PC-3 (cell line): ENCODE data around the gene KRT6C. TPM values are rescaled to one million over a fixed set of nuclear protein-coding genes. Genes with fewer than 3 reads are reported as not detected.

ENCODE experiments used
- ATAC-seq: fragments of 200-7000 bp; cut with Tn5 transposase; 2 replicates; pipeline ENCODE4 v1.9.1; 2020; ENCODE audit warnings: mild to moderate bottlenecking, moderate library complexity
- BruUV-seq: library from RNA; stranded (reverse); fragments of 400-500 nt; replicated peaks from 2 replicates; lab custom pipeline; 2021; lab: Mats Ljungman, UMichigan
- CTCF ChIA-PET: fragments of 300-600 bp; sonication (Branson Sonifier 250); formaldehyde crosslinking; loops from one replicate; lab custom pipeline; 2022; ENCODE audit warnings: antibody characterized with exemption; lab: Charles Lee
- POLR2A ChIA-PET: fragments of 300-600 bp; sonication (Branson Sonifier 250); formaldehyde crosslinking; loops from one replicate; lab custom pipeline; 2022; ENCODE audit warnings: antibody characterized with exemption; ENCODE audit not compliant: unreplicated experiment; lab: Charles Lee
- DNase-seq: peaks from one replicate; pipeline ENCODE4 v3.0.0-alpha.2; 2015
- H2AFZ ChIP-seq: fragments of 300-600 bp; sonication (generic); 2 replicates; pipeline ENCODE4 v1.6.0; 2016; ENCODE audit warnings: antibody characterized with exemption, low read length
- H3F3A ChIP-seq: fragments of 300-600 bp; sonication (generic); one replicate; pipeline ENCODE4 v1.6.0; 2017; ENCODE audit warnings: antibody characterized with exemption, low read length, control low read depth, mild to moderate bottlenecking; ENCODE audit not compliant: unreplicated experiment
- H3K27ac ChIP-seq: fragments of 300-600 bp; sonication (generic); 2 replicates; pipeline ENCODE4 v1.5.1; 2016; ENCODE audit warnings: mild to moderate bottlenecking, low read length
- H3K27me3 ChIP-seq: fragments of 300-600 bp; sonication (generic); 2 replicates; pipeline ENCODE4 v1.6.1; 2016; ENCODE audit warnings: low read length, mixed read lengths
- H3K36me3 ChIP-seq: fragments of 300-600 bp; sonication (generic); 2 replicates; pipeline ENCODE4 v1.6.1; 2016; ENCODE audit warnings: low read depth, mixed run types, low read length, mixed read lengths
- H3K4me1 ChIP-seq: fragments of 300-600 bp; sonication (generic); 2 replicates; pipeline ENCODE4 v1.5.1; 2016; ENCODE audit warnings: low read length; ENCODE audit not compliant: insufficient read depth
- H3K4me2 ChIP-seq: fragments of 300-600 bp; sonication (generic); 2 replicates; pipeline ENCODE4 v1.6.0; 2016; ENCODE audit warnings: low read length
- H3K4me3 ChIP-seq: fragments of 300-600 bp; sonication (generic); 2 replicates; pipeline ENCODE4 v1.5.1; 2016; ENCODE audit warnings: mild to moderate bottlenecking, low read length, mixed read lengths
- H3K79me2 ChIP-seq: fragments of 300-600 bp; sonication (generic); 2 replicates; pipeline ENCODE4 v1.6.1; 2017; ENCODE audit warnings: low read length, mixed read lengths
- H3K9ac ChIP-seq: fragments of 300-600 bp; sonication (generic); 2 replicates; pipeline ENCODE4 v1.6.0; 2016; ENCODE audit warnings: mild to moderate bottlenecking, low read length
- H3K9me2 ChIP-seq: fragments of 300-600 bp; sonication (generic); replicated peaks from 2 replicates; pipeline ENCODE4 v1.6.1; 2016; ENCODE audit warnings: mixed run types, low read length, mixed read lengths
- H3K9me3 ChIP-seq: fragments of 300-600 bp; sonication (generic); 2 replicates; pipeline ENCODE4 v1.6.1; 2016; ENCODE audit warnings: low read length, mixed read lengths
- H4K20me1 ChIP-seq: fragments of 300-600 bp; sonication (generic); 2 replicates; pipeline ENCODE4 v1.6.1; 2016; ENCODE audit warnings: low read length, mixed read lengths
- EZH2 ChIP-seq: fragments of 300-600 bp; sonication (generic); IDR thresholded peaks from one replicate; pipeline ENCODE4 v1.6.1; 2017; ENCODE audit warnings: antibody characterized with exemption, mild to moderate bottlenecking, low read length; ENCODE audit not compliant: unreplicated experiment
- EZH2phosphoT487 ChIP-seq: fragments of 300-600 bp; sonication (generic); IDR thresholded peaks from 2 replicates; pipeline ENCODE4 v1.6.1; 2018; ENCODE audit warnings: mild to moderate bottlenecking, antibody characterized with exemption, low read length, borderline replicate concordance
- intact Hi-C: fragments of 100-400 bp; cut with micrococcal nuclease; formaldehyde crosslinking; loops from 2 replicates; pipeline ENCODE4 v1.9.0; 2023
- total RNA-seq: library from RNA; depleted of rRNA; stranded (reverse); fragments of >200 nt; gene quantifications from 2 replicates; pipeline ENCODE4 v1.2.3, GENCODE V29; 2014
- TF ChIP-seq, protein P1 (sequence below): fragments of 300-600 bp; sonication (generic); conservative IDR thresholded peaks from 2 replicates; pipeline ENCODE4 v1.5.1; 2017; ENCODE audit warnings: antibody characterized with exemption, low read depth, mild to moderate bottlenecking, low read length

Gene KRT6C
- total RNA-seq, 1 experiment from 2014 or later = not detected

DNA sequence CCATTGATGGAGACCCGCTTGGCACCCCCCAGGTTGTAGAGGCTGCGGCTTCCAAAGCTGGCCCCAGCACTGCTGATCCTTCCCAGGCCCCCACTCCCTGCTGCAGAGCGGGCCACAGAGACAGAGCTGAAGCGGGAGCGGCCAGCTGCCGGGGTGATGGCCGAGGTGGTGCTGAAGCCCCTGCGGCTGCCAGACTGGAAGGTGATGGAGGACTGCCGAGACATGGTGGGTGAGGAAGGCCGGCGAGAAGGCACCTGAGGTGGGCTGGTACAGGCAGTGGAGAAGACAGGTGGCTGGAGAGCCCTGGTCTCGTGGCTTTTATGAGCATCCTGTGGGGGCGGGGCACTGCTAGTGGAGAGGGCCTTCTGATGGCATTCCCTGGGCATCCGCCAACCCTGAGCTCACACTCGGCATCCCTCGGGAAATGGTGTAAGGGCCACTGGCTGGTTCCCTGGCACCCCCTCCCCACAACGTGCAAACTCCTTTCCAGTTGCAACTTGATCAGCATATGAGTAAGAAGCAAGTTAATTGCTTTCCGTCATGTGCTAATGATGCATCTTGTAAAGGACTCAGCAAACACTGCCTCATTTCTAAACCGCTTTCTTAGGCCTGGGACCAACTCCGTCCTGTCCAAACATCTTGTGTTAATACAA lies 39.4 kb downstream of the KRT6C start, which contains the start of gene KRT75:
Gene KRT75, minus strand, starts transcription at position 291 of the 653 bp plus-strand sequence. Its CDS starts 67 bp downstream, at position 224.
- no peaks in the 10 kb centered on the region for H3K9me3 ChIP-seq
- H4K20me1 ChIP-seq = no peaks in the 10 kb centered on the region
- CTCF ChIA-PET = no interaction called here
- POLR2A ChIA-PET = no interaction called here
- H3K4me2 ChIP-seq = peak within 1 kb of the TSS; percentile 33
- no TSS peak for BruUV-seq
- no peak within 1 kb of the TSS for H2AFZ ChIP-seq
- peak within 1 kb of the TSS; percentile 74 for H3K9ac ChIP-seq
- peak within 1 kb of the TSS; percentile 93 for H3K27ac ChIP-seq
- H3K79me2 ChIP-seq = no peaks in the 10 kb centered on the region
- ATAC-seq = peak; percentile 68
- H3K9me2 ChIP-seq = no peaks in the 10 kb centered on the region
- intact Hi-C loops = loop anchor here (1.0 kb wide), 1 partner anchor 20 kb away; no protein-coding TSS in a partner anchor
- peak; percentile 89 for DNase-seq
- H3F3A ChIP-seq = peaks cover 12% of the 10 kb centered on the region
- H3K27me3 ChIP-seq = no peaks in the 10 kb centered on the region
- no peak within 1 kb of the TSS for H3K4me3 ChIP-seq
- no peaks in the 10 kb centered on the region for H3K36me3 ChIP-seq
- peaks cover 55% of the 10 kb centered on the region for H3K4me1 ChIP-seq
- TF ChIP-seq, protein P1, sequence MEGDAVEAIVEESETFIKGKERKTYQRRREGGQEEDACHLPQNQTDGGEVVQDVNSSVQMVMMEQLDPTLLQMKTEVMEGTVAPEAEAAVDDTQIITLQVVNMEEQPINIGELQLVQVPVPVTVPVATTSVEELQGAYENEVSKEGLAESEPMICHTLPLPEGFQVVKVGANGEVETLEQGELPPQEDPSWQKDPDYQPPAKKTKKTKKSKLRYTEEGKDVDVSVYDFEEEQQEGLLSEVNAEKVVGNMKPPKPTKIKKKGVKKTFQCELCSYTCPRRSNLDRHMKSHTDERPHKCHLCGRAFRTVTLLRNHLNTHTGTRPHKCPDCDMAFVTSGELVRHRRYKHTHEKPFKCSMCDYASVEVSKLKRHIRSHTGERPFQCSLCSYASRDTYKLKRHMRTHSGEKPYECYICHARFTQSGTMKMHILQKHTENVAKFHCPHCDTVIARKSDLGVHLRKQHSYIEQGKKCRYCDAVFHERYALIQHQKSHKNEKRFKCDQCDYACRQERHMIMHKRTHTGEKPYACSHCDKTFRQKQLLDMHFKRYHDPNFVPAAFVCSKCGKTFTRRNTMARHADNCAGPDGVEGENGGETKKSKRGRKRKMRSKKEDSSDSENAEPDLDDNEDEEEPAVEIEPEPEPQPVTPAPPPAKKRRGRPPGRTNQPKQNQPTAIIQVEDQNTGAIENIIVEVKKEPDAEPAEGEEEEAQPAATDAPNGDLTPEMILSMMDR = no peak
- TF ChIP-seq EZH2phosphoT487 = no peak
- TF ChIP-seq EZH2 = no peak

DNA sequence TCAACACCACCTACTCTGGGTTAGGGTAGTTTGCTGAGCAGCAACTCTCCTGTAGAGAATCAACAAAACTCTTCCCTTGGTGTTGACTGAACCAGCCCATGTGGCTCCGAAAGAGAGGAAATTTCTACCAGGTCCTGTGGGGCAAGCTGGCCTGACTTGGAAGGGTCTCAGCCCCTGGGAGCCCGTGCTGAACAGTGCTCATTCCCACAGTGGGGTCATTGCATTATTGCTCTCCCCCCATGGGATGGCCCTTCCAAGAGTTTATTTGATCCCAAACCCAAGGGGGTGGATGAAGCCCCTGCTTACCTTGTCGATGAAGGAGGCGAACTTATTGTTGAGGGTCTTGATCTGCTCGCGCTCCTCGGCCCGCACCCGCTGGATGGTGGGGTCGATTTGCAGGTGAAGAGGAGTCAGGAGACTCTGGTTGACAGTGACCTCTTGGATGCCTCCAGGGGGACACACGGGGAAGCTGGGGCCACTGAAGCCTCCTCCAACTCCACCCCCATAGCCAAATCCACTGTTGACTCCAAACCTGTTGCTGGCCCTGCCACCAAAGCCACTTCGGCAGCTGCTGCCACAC lies 40.0 kb downstream of the KRT6C start:
- POLR2A ChIA-PET = no interaction called here
- H3K4me3 ChIP-seq = no peak overlapping the region
- no peak overlapping the region for H2AFZ ChIP-seq
- no peak for TF ChIP-seq EZH2phosphoT487
- TF ChIP-seq, protein P1 = no peak
- TF ChIP-seq EZH2 = no peak
- DNase-seq (no peak), ATAC-seq (no peak)
- H3K27ac ChIP-seq = peak overlapping the region; percentile 93
- H3K4me1 ChIP-seq = peaks cover 49% of the 10 kb centered on the region
- TSS peak; percentile 40 for BruUV-seq
- peak overlapping the region; percentile 28 for H3K4me2 ChIP-seq
- H3K79me2 ChIP-seq = no peaks in the 10 kb centered on the region
- no peaks in the 10 kb centered on the region for H3K9me2 ChIP-seq
- H3F3A ChIP-seq = peaks cover 12% of the 10 kb centered on the region
- H3K9me3 ChIP-seq = no peaks in the 10 kb centered on the region
- intact Hi-C loops = loop anchor here (1.0 kb wide), 1 partner anchor 21 kb away; no protein-coding TSS in a partner anchor
- CTCF ChIA-PET = no interaction called here
- no peaks in the 10 kb centered on the region for H3K27me3 ChIP-seq
- H3K9ac ChIP-seq = peak overlapping the region; percentile 54; the same call in 1 of the 2 replicates
- H3K36me3 ChIP-seq = no peaks in the 10 kb centered on the region
- H4K20me1 ChIP-seq = no peaks in the 10 kb centered on the region
